ENCODE data around the gene PITPNC1.

Gene PITPNC1

GRCh38 chr17:67632141-67632540, 255.1 kb downstream of the PITPNC1 start:
- Histone ChIP-seq H3K9ac (no peak overlapping the region), H4K20me1 (ENCODE audit: insufficient read depth) (no peaks in the 10 kb centered on the region), H3K4me1 (ENCODE audit: low read depth, poor library complexity, severe bottlenecking) (peaks cover 35% of the 10 kb centered on the region), H3K36me3 (ENCODE audit: insufficient read depth) (no peaks in the 10 kb centered on the region), H2AFZ (ENCODE audit: low read depth) (no peak overlapping the region), H3K79me2 (ENCODE audit: insufficient read depth, low read depth) (no peaks in the 10 kb centered on the region), H3K4me2 (no peak overlapping the region), H3K27ac (no peak overlapping the region), H3K4me3 (IDR thresholded peaks at IDR 0.05; ENCODE audit: insufficient read depth, low read depth, low read length) (no peak overlapping the region), H3K27me3 (ENCODE audit: insufficient read depth, low read depth) (no peaks in the 10 kb centered on the region)
- no peak for TF ChIP-seq CTCF (conservative IDR thresholded peaks at IDR 0.05; ENCODE audit: low read depth, low read length)

GRCh38 chr17:67633751-67634211, 256.7 kb downstream of the PITPNC1 start:
- H3K9ac ChIP-seq, result no peak overlapping the region
- no peak overlapping the region for H3K4me2 ChIP-seq
- no peaks in the 10 kb centered on the region for H3K36me3 ChIP-seq (ENCODE audit: insufficient read depth)
- H2AFZ ChIP-seq (ENCODE audit: low read depth), result no peak overlapping the region
- no peak overlapping the region for H3K27ac ChIP-seq
- no peak overlapping the region for H3K4me3 ChIP-seq (IDR thresholded peaks at IDR 0.05; ENCODE audit: insufficient read depth, low read depth, low read length)
- H3K79me2 ChIP-seq (ENCODE audit: insufficient read depth, low read depth), result no peaks in the 10 kb centered on the region
- H3K27me3 ChIP-seq (ENCODE audit: insufficient read depth, low read depth), result no peaks in the 10 kb centered on the region
- no peaks in the 10 kb centered on the region for H4K20me1 ChIP-seq (ENCODE audit: insufficient read depth)
- no peak for TF ChIP-seq CTCF (conservative IDR thresholded peaks at IDR 0.05; ENCODE audit: low read depth, low read length)
- peaks cover 18% of the 10 kb centered on the region for H3K4me1 ChIP-seq (ENCODE audit: low read depth, poor library complexity, severe bottlenecking)

- Histone ChIP-seq H3K27me3 (ENCODE audit: insufficient read depth, low read depth) (no peaks in the 10 kb centered on the region), H3K9ac (no peak overlapping the region), H3K27ac (no peak overlapping the region), H3K79me2 (ENCODE audit: insufficient read depth, low read depth) (no peaks in the 10 kb centered on the region), H3K4me2 (no peak overlapping the region), H3K36me3 (ENCODE audit: insufficient read depth) (no peaks in the 10 kb centered on the region), H2AFZ (ENCODE audit: low read depth) (no peak overlapping the region), H3K4me1 (ENCODE audit: low read depth, poor library complexity, severe bottlenecking) (no peaks in the 10 kb centered on the region), H3K4me3 (IDR thresholded peaks at IDR 0.05; ENCODE audit: insufficient read depth, low read depth, low read length) (no peak overlapping the region), H4K20me1 (ENCODE audit: insufficient read depth) (no peaks in the 10 kb centered on the region)
- no peak for TF ChIP-seq CTCF (conservative IDR thresholded peaks at IDR 0.05; ENCODE audit: low read depth, low read length)
Observed at GRCh38 chr17:67635681-67636080, 258.6 kb downstream of the PITPNC1 start.

GRCh38 chr17:67636312-67636711, 259.2 kb downstream of the PITPNC1 start:
- Histone ChIP-seq H3K4me1 (ENCODE audit: low read depth, poor library complexity, severe bottlenecking) (no peaks in the 10 kb centered on the region), H3K9ac (no peak overlapping the region), H2AFZ (ENCODE audit: low read depth) (no peak overlapping the region), H3K79me2 (ENCODE audit: insufficient read depth, low read depth) (no peaks in the 10 kb centered on the region), H3K27ac (no peak overlapping the region), H3K4me3 (IDR thresholded peaks at IDR 0.05; ENCODE audit: insufficient read depth, low read depth, low read length) (no peak overlapping the region), H3K36me3 (ENCODE audit: insufficient read depth) (no peaks in the 10 kb centered on the region), H4K20me1 (ENCODE audit: insufficient read depth) (no peaks in the 10 kb centered on the region), H3K27me3 (ENCODE audit: insufficient read depth, low read depth) (no peaks in the 10 kb centered on the region), H3K4me2 (no peak overlapping the region)
- TF ChIP-seq CTCF (conservative IDR thresholded peaks at IDR 0.05; ENCODE audit: low read depth, low read length), result no peak
